Nephron (organoid): ENCODE data around the gene UVRAG.

Source experiments
- H3K27ac Mint-ChIP-seq, 3 experiments: 2 replicates each; pipeline ENCODE4 v1.8.0; 2020; ENCODE audit warnings: mixed read lengths in 3 of 3, mild to moderate bottlenecking in 2 of 3, moderate library complexity in 1 of 3
- H3K27me3 Mint-ChIP-seq: 2 replicates; pipeline ENCODE4 v1.8.0; 2021; ENCODE audit warnings: low read depth, mild to moderate bottlenecking, moderate library complexity, mixed read lengths
- H3K36me3 Mint-ChIP-seq: 2 replicates; pipeline ENCODE4 v1.8.0; 2020; ENCODE audit warnings: low read depth, mixed read lengths
- H3K4me1 Mint-ChIP-seq: 2 replicates; pipeline ENCODE4 v1.8.0; 2020; ENCODE audit warnings: mixed read lengths
- H3K4me3 Mint-ChIP-seq, 3 experiments: 2 replicates each; pipeline ENCODE4 v1.8.0; 2020; ENCODE audit warnings: mild to moderate bottlenecking in 3 of 3, mixed read lengths in 3 of 3, moderate library complexity in 2 of 3
- H3K9me3 Mint-ChIP-seq: 2 replicates; pipeline ENCODE4 v1.8.0; 2020; ENCODE audit warnings: mixed read lengths
- CTCF ChIP-seq, 3 experiments: fragments of 200-600 bp; sonication (generic); IDR thresholded peaks; one replicate each; pipeline ENCODE4 v1.5.0; 2021; ENCODE audit warnings: antibody characterized with exemption in 3 of 3; ENCODE audit not compliant: unreplicated experiment in 3 of 3

UVRAG gene

GRCh38 chr11:75814677-75815344 lies at the start of gene UVRAG:
UVRAG (plus strand) TSS chr11:75815210; CDS start chr11:75815408, 198 bp downstream.
- no peaks in the 10 kb centered on the region for H3K27me3 Mint-ChIP-seq
- H3K4me3 Mint-ChIP-seq: peak within 1 kb of the TSS; percentile 89 to 91 (median 90)
- H3K9me3 Mint-ChIP-seq: no peaks in the 10 kb centered on the region
- TF ChIP-seq CTCF (IDR thresholded peaks at IDR 0.05; ENCODE audit: unreplicated experiment in 3 of 3): peak in 1 of 3 experiments; percentile 11
- peak within 1 kb of the TSS; percentile 66 to 94 (median 80) for H3K27ac Mint-ChIP-seq
- H3K36me3 Mint-ChIP-seq: no peaks in the 10 kb centered on the region
- H3K4me1 Mint-ChIP-seq: no peaks in the 10 kb centered on the region

- no peak overlapping the region for H3K27ac Mint-ChIP-seq
- H3K9me3 Mint-ChIP-seq: no peaks in the 10 kb centered on the region
- H3K4me1 Mint-ChIP-seq: no peaks in the 10 kb centered on the region
- TF ChIP-seq CTCF (IDR thresholded peaks at IDR 0.05; ENCODE audit: unreplicated experiment in 3 of 3): no peak
- peaks cover 55% of the 10 kb centered on the region for H3K27me3 Mint-ChIP-seq
- H3K36me3 Mint-ChIP-seq: no peaks in the 10 kb centered on the region
- H3K4me3 Mint-ChIP-seq: peak overlapping the region in 2 of 3 experiments; percentile 4 to 51
Observed at GRCh38 chr11:75766443-75767227, 48.4 kb upstream of the UVRAG start.

GRCh38 chr11:75767228-75767572 lies 47.8 kb upstream of the UVRAG start:
- H3K4me3 Mint-ChIP-seq: peak overlapping the region; percentile 9 to 51 (median 50)
- H3K4me1 Mint-ChIP-seq: no peaks in the 10 kb centered on the region
- peaks cover 56% of the 10 kb centered on the region for H3K27me3 Mint-ChIP-seq
- no peaks in the 10 kb centered on the region for H3K36me3 Mint-ChIP-seq
- H3K9me3 Mint-ChIP-seq: no peaks in the 10 kb centered on the region
- peak overlapping the region in 1 of 3 experiments; percentile 24 for H3K27ac Mint-ChIP-seq
- no peak for TF ChIP-seq CTCF (IDR thresholded peaks at IDR 0.05; ENCODE audit: unreplicated experiment in 3 of 3)

- no peaks in the 10 kb centered on the region for H3K4me1 Mint-ChIP-seq
- H3K9me3 Mint-ChIP-seq: no peaks in the 10 kb centered on the region
- H3K27ac Mint-ChIP-seq: no peak overlapping the region
- H3K27me3 Mint-ChIP-seq: peaks cover 56% of the 10 kb centered on the region
- H3K4me3 Mint-ChIP-seq: peak overlapping the region in 2 of 3 experiments; percentile 68 to 80
- no peaks in the 10 kb centered on the region for H3K36me3 Mint-ChIP-seq
- TF ChIP-seq CTCF (IDR thresholded peaks at IDR 0.05; ENCODE audit: unreplicated experiment in 3 of 3): no peak
Observed at GRCh38 chr11:75767793-75768111, 47.3 kb upstream of the UVRAG start.

- Mint-ChIP-seq H3K27me3 (peaks cover 56% of the 10 kb centered on the region), H3K36me3 (no peaks in the 10 kb centered on the region), H3K9me3 (no peaks in the 10 kb centered on the region), H3K27ac (no peak within 1 kb of the TSS), H3K4me1 (no peaks in the 10 kb centered on the region), H3K4me3 (peak within 1 kb of the TSS; percentile 68 to 80 (median 72))
- peak in 2 of 3 experiments; percentile 18 to 41 for TF ChIP-seq CTCF (IDR thresholded peaks at IDR 0.05; ENCODE audit: unreplicated experiment in 3 of 3)
Observed at GRCh38 chr11:75768112-75768908, 46.7 kb upstream of the UVRAG start, which contains the start of gene DGAT2. DGAT2 (plus strand) TSS chr11:75768778; CDS start chr11:75768992, 214 bp downstream.
